DND-41 (cell line): ENCODE results near the gene ANKS1A.

ENCODE experiments used
- ATAC-seq: fragments of 200-7000 bp; cut with Tn5 transposase; 3 replicates; pipeline ENCODE4 v1.9.1; 2021; ENCODE audit warnings: low read depth; ENCODE audit not compliant: insufficient read depth
- DNase-seq: peaks from one replicate; pipeline ENCODE4 v3.0.0-alpha.2; 2020
- H2AFZ ChIP-seq: 2 replicates; pipeline ENCODE4 v1.6.0; 2012; ENCODE audit warnings: low read depth, low read length
- H3K27ac ChIP-seq: 2 replicates; pipeline ENCODE4 v1.5.1; 2012; ENCODE audit warnings: low read length, inconsistent platforms
- H3K27me3 ChIP-seq: fragments of 200-600 bp; sonication (generic); 2 replicates; pipeline ENCODE4 v1.6.0; 2012; ENCODE audit warnings: low read length, mild to moderate bottlenecking, inconsistent platforms; ENCODE audit not compliant: insufficient read depth, poor library complexity
- H3K36me3 ChIP-seq: 2 replicates; pipeline ENCODE4 v1.5.1; 2012; ENCODE audit warnings: low read length, inconsistent platforms; ENCODE audit not compliant: insufficient read depth
- H3K4me1 ChIP-seq: 2 replicates; pipeline ENCODE4 v1.5.1; 2012; ENCODE audit warnings: mild to moderate bottlenecking, low read length; ENCODE audit not compliant: insufficient read depth
- H3K4me2 ChIP-seq: 2 replicates; pipeline ENCODE4 v1.6.0; 2012; ENCODE audit warnings: mild to moderate bottlenecking, moderate library complexity, low read length, inconsistent platforms; ENCODE audit not compliant: insufficient read depth
- H3K4me3 ChIP-seq, 2 experiments: fragments of 200-600 bp in 1 of 2; shearing (Covaris generic) in 1 of 2; 2 replicates each; pipeline ENCODE4 v1.5.1; 2012 to 2016; ENCODE audit warnings: inconsistent platforms in 2 of 2, low read length in 2 of 2, mild to moderate bottlenecking in 2 of 2, low read depth in 1 of 2, moderate library complexity in 1 of 2
- H3K79me2 ChIP-seq: 2 replicates; pipeline ENCODE4 v1.6.0; 2012; ENCODE audit warnings: low read length, inconsistent platforms; ENCODE audit not compliant: insufficient read depth
- H3K9ac ChIP-seq: 2 replicates; pipeline ENCODE4 v1.6.0; 2012; ENCODE audit warnings: low read depth, mild to moderate bottlenecking, inconsistent platforms, low read length, moderate library complexity
- H3K9me3 ChIP-seq: 2 replicates; pipeline ENCODE4 v1.5.1; 2012; ENCODE audit warnings: low read length, moderate library complexity, mild to moderate bottlenecking, inconsistent platforms; ENCODE audit not compliant: insufficient read depth, severe bottlenecking
- H4K20me1 ChIP-seq: 2 replicates; pipeline ENCODE4 v1.6.0; 2012; ENCODE audit warnings: low read length; ENCODE audit not compliant: insufficient read depth
- CTCF ChIP-seq: IDR thresholded peaks from 2 replicates; pipeline ENCODE4 v1.5.1; 2012; ENCODE audit warnings: borderline replicate concordance, low read length, moderate library complexity, mild to moderate bottlenecking; ENCODE audit not compliant: poor library complexity, severe bottlenecking; ENCODE audit errors: extremely low read depth
- EZH2 ChIP-seq: IDR thresholded peaks from 3 replicates; pipeline ENCODE4 v1.6.1; 2012; ENCODE audit warnings: borderline replicate concordance, low read depth, mild to moderate bottlenecking, moderate library complexity, low read length, inconsistent platforms; ENCODE audit not compliant: severe bottlenecking

The ANKS1A gene

GRCh38 chr6:35082046-35082732 lies 193.1 kb downstream of the ANKS1A start:
- H3K9ac ChIP-seq: no peak overlapping the region
- TF ChIP-seq CTCF: no peak
- no peak for TF ChIP-seq EZH2
- no peaks in the 10 kb centered on the region for H3K79me2 ChIP-seq
- DNase-seq (no peak), ATAC-seq (no peak)
- H3K4me2 ChIP-seq: no peak overlapping the region
- H3K27ac ChIP-seq: no peak overlapping the region
- H3K36me3 ChIP-seq: peaks cover 28% of the 10 kb centered on the region
- no peaks in the 10 kb centered on the region for H3K4me1 ChIP-seq
- no peak overlapping the region for H3K4me3 ChIP-seq
- no peak overlapping the region for H2AFZ ChIP-seq
- H3K27me3 ChIP-seq: no peaks in the 10 kb centered on the region
- no peaks in the 10 kb centered on the region for H3K9me3 ChIP-seq
- peaks cover 7% of the 10 kb centered on the region; the same call in 1 of the 2 replicates for H4K20me1 ChIP-seq

GRCh38 chr6:35082733-35083403 lies 193.8 kb downstream of the ANKS1A start:
- Histone ChIP-seq H2AFZ (no peak overlapping the region), H3K27ac (no peak overlapping the region), H3K4me1 (no peaks in the 10 kb centered on the region), H3K79me2 (no peaks in the 10 kb centered on the region), H3K9ac (no peak overlapping the region), H3K4me3 (no peak overlapping the region), H3K27me3 (no peaks in the 10 kb centered on the region), H3K9me3 (no peaks in the 10 kb centered on the region), H4K20me1 (peaks cover 7% of the 10 kb centered on the region; the same call in 1 of the 2 replicates), H3K36me3 (peaks cover 35% of the 10 kb centered on the region), H3K4me2 (no peak overlapping the region)
- DNase-seq (no peak), ATAC-seq (no peak)
- no peak for TF ChIP-seq CTCF

DNA sequence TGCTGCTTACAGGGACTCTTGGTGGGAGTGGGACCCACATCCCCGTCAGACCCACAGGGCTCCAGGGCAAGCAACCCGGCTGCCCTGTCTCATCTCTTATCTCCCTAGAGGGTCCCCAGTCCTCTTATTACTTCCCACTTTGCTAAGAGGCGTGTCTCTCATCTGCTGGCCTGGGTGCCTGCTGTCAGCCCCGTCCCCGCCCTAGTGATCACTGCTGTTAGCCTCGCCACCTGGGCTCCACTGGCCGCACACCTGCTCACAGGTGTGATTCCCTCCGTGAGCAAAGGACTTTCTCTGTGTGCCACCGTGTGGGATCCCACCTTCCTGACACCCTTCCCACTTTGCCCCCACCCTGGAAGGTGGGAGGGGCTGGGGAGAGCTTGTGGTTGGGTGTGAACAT lies 194.5 kb downstream of the ANKS1A start:
- H4K20me1 ChIP-seq: peaks cover 7% of the 10 kb centered on the region; the same call in 1 of the 2 replicates

More for the DNA sequence above, 194.5 kb downstream of the ANKS1A start:
- Histone ChIP-seq H3K4me2 (no peak overlapping the region), H3K9me3 (no peaks in the 10 kb centered on the region), H3K79me2 (no peaks in the 10 kb centered on the region), H3K4me3 (no peak overlapping the region), H3K36me3 (peaks cover 36% of the 10 kb centered on the region), H3K27ac (no peak overlapping the region), H3K27me3 (no peaks in the 10 kb centered on the region), H3K4me1 (no peaks in the 10 kb centered on the region), H3K9ac (no peak overlapping the region), H2AFZ (no peak overlapping the region)
- ATAC-seq: no peak
- TF ChIP-seq EZH2 (no peak), CTCF (no peak)
- DNase-seq: no peak
